Gastroesophageal sphincter (tissue), 3 donors: Measurements from ENCODE around the gene WNT3A.

Experiments
- CTCF ChIP-seq, 4 experiments: fragments of 200-600 bp in 2 of 4; fragments of 450-650 bp in 2 of 4; sonication (generic) in 1 of 4; IDR thresholded peaks; one replicate each; pipeline ENCODE4 v1.5.1; 2017 to 2019; ENCODE audit warnings: antibody characterized with exemption in 4 of 4, mild to moderate bottlenecking in 2 of 4, moderate library complexity in 2 of 4
- EP300 ChIP-seq: sonication (generic); formaldehyde crosslinking; IDR thresholded peaks from one replicate; pipeline ENCODE4 v1.6.1; 2017; ENCODE audit warnings: antibody characterized with exemption, mild to moderate bottlenecking
- POLR2A ChIP-seq, 2 donors: fragments of 450-650 bp; IDR thresholded peaks; one replicate each; pipeline ENCODE4 v1.6.1; 2017; ENCODE audit warnings: antibody characterized with exemption in 2 of 2, mild to moderate bottlenecking in 2 of 2, moderate library complexity in 1 of 2
- POLR2AphosphoS5 ChIP-seq: sonication (generic); formaldehyde crosslinking; IDR thresholded peaks from one replicate; pipeline ENCODE4 v1.6.1; 2017; ENCODE audit warnings: antibody characterized with exemption

- TF ChIP-seq CTCF (IDR thresholded peaks at IDR 0.05) (no peak), POLR2A (IDR thresholded peaks at IDR 0.05) (no peak), POLR2AphosphoS5 (no peak), EP300 (no peak)
Observed at GRCh38 chr1:228064296-228064695, 57.5 kb downstream of the WNT3A start.
